Muscle layer of duodenum (tissue), 2 donors: Measurements from ENCODE around the gene KCNJ13.
"Not testable (repeated sequence)": the region's sequence is repeated elsewhere in the genome, so short reads cannot be mapped to it uniquely, and the experiment has no call there.

Experiments
- H3K27ac ChIP-seq: one replicate; pipeline ENCODE4 v1.7.0; 2013; ENCODE audit warnings: mild to moderate bottlenecking, low read length
- H3K27me3 ChIP-seq: one replicate; pipeline ENCODE4 v1.7.0; 2013; ENCODE audit warnings: low read depth, mild to moderate bottlenecking, control low read depth, low read length
- H3K36me3 ChIP-seq, 2 donors: one replicate each; pipeline ENCODE4 v1.7.0; 2013; ENCODE audit warnings: low read length in 2 of 2, control low read depth in 1 of 2, mild to moderate bottlenecking in 1 of 2; ENCODE audit not compliant: insufficient read depth in 2 of 2, control insufficient read depth in 1 of 2
- H3K4me1 ChIP-seq, 2 donors: one replicate each; pipeline ENCODE4 v1.7.0; 2013; ENCODE audit warnings: low read length in 2 of 2, mild to moderate bottlenecking in 2 of 2, control low read depth in 1 of 2, moderate library complexity in 1 of 2; ENCODE audit not compliant: insufficient read depth in 2 of 2, control insufficient read depth in 1 of 2
- H3K4me3 ChIP-seq, 2 donors: one replicate each; pipeline ENCODE4 v1.7.0; 2013; ENCODE audit warnings: low read length in 2 of 2, low read depth in 1 of 2, mild to moderate bottlenecking in 1 of 2
- H3K9me3 ChIP-seq, 2 donors: one replicate each; pipeline ENCODE4 v1.7.0; 2013; ENCODE audit warnings: low read length in 2 of 2, control low read depth in 1 of 2, mild to moderate bottlenecking in 1 of 2; ENCODE audit not compliant: control insufficient read depth in 1 of 2
- donor health status: healthy.

Gene KCNJ13

GRCh38 chr2:232723027-232723426, 53.3 kb downstream of the KCNJ13 start:
- Histone ChIP-seq H3K27me3 (no peaks in the 10 kb centered on the region), H3K9me3 (no peaks in the 10 kb centered on the region), H3K4me3 (no peak overlapping the region), H3K27ac (no peak overlapping the region), H3K36me3 (peaks cover 5 to 16% of the 10 kb centered on the region in 2 donors), H3K4me1 (peaks cover 0 to 4% of the 10 kb centered on the region in 2 donors)

DNA sequence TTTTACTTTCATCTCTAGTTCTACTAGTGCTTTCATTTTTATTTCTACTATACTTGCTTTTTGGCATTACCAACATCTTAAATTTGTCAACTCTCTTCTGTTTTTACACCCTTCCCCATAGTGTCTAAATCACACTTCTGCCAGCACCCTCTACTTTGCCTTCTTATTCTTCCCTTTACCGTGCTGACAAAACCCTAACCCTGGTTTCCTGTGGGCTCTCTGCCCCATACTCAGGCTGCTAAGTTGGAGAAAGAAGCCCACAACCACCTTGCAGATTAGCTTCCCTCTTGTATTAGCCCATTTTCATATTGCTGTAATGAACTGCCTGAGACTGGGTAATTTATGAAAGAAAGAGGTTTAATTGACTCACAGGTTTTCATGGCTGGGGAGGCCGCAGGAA, 54.5 kb downstream of the KCNJ13 start:
- no peak overlapping the region for H3K4me3 ChIP-seq
- H3K36me3 ChIP-seq, result peaks cover 5 to 16% of the 10 kb centered on the region in 2 donors
- no peaks in the 10 kb centered on the region for H3K9me3 ChIP-seq
- H3K4me1 ChIP-seq, result peaks cover 0 to 4% of the 10 kb centered on the region in 2 donors
- H3K27ac ChIP-seq, result no peak overlapping the region
- H3K27me3 ChIP-seq, result no peaks in the 10 kb centered on the region

DNA sequence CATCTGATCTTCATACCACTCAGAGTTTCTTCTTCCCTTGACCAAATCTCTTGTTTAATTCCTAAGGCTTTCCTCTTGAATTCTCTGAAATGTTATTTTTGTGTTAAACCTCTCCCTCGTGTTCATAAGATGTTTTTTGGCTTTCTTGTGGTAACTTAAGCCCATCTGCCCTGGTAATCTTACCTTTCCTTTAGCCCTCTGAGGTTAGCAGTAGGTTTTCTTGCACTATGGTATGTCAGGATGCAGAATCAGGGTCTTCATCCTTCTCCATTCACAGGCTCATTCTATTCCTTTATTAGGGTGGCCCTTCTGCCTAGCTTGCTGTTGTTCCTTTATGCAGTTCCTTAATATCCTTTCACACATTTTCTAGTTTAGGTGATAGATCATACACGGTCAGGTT, 55.1 kb downstream of the KCNJ13 start:
- peaks cover 5 to 16% of the 10 kb centered on the region in 2 donors for H3K36me3 ChIP-seq
- H3K27ac ChIP-seq, result no peak overlapping the region

DNA sequence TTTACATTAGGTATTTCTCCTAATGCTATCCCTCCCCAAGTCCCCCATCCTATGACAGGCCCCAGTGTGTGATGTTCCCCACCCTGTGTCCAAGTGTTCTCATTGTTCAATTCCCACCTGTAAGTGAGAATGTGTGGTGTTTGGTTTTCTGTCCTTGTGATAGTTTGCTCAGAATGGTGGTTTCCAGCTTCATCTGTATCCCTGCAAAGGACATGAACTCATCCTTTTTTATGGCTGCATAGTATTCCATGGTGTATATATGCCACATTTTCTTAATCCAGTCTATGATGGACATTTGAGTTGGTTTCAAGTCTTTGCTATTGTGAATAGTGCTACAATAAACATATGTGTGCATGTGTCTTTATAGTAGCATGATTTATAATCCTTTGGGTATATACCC, 56.3 kb downstream of the KCNJ13 start:
- H3K36me3 ChIP-seq, H3K9me3 ChIP-seq, H3K4me1 ChIP-seq, H3K4me3 ChIP-seq, H3K27ac ChIP-seq, H3K27me3 ChIP-seq: not testable (repeated sequence)

More for the DNA sequence above, 55.1 kb downstream of the KCNJ13 start:
- no peaks in the 10 kb centered on the region for H3K9me3 ChIP-seq
- H3K4me1 ChIP-seq, result peaks cover 0 to 4% of the 10 kb centered on the region in 2 donors
- H3K27me3 ChIP-seq, result no peaks in the 10 kb centered on the region
- H3K4me3 ChIP-seq, result no peak overlapping the region
